Measurements from ENCODE around the gene DDX53.

Gene DDX53

GRCh38 chrX:22975786-22976185 lies 24.0 kb upstream of the DDX53 start:
- Histone ChIP-seq H3K9ac (ENCODE audit: low read length in 2 of 2) (no peak overlapping the region), H3K4me3 (ENCODE audit: low read length in 2 of 2) (no peak overlapping the region), H3K27me3 (ENCODE audit: control insufficient read depth in 1 of 2, insufficient read depth in 2 of 2, low read length in 2 of 2) (no peaks in the 10 kb centered on the region), H3K9me3 (ENCODE audit: control insufficient read depth in 2 of 2, low read length in 2 of 2) (no peaks in the 10 kb centered on the region), H3K36me3 (ENCODE audit: control insufficient read depth in 2 of 2, insufficient read depth in 2 of 2, low read length in 2 of 2) (no peaks in the 10 kb centered on the region), H3K4me1 (ENCODE audit: control insufficient read depth, insufficient read depth, low read length) (no peaks in the 10 kb centered on the region), H3K27ac (ENCODE audit: low read length) (no peak overlapping the region)

- Histone ChIP-seq H3K27me3 (ENCODE audit: control insufficient read depth in 1 of 2, insufficient read depth in 2 of 2, low read length in 2 of 2) (peaks cover 0 to 2% of the 10 kb centered on the region in 2 donors), H3K4me1 (ENCODE audit: control insufficient read depth, insufficient read depth, low read length) (no peaks in the 10 kb centered on the region), H3K27ac (ENCODE audit: low read length) (no peak overlapping the region), H3K36me3 (ENCODE audit: control insufficient read depth in 2 of 2, insufficient read depth in 2 of 2, low read length in 2 of 2) (no peaks in the 10 kb centered on the region), H3K9ac (ENCODE audit: low read length in 2 of 2) (no peak overlapping the region), H3K9me3 (ENCODE audit: control insufficient read depth in 2 of 2, low read length in 2 of 2) (no peaks in the 10 kb centered on the region), H3K4me3 (ENCODE audit: low read length in 2 of 2) (no peak overlapping the region)
These were observed 13.8 kb upstream of the DDX53 start for GRCh38 chrX:22985958-22986357.

GRCh38 chrX:22987452-22987851 lies 12.3 kb upstream of the DDX53 start:
- no peaks in the 10 kb centered on the region for H3K36me3 ChIP-seq (ENCODE audit: control insufficient read depth in 2 of 2, insufficient read depth in 2 of 2, low read length in 2 of 2)
- H3K9ac ChIP-seq (ENCODE audit: low read length in 2 of 2) = no peak overlapping the region
- H3K27me3 ChIP-seq (ENCODE audit: control insufficient read depth in 1 of 2, insufficient read depth in 2 of 2, low read length in 2 of 2) = no peaks in the 10 kb centered on the region
- no peaks in the 10 kb centered on the region for H3K9me3 ChIP-seq (ENCODE audit: control insufficient read depth in 2 of 2, low read length in 2 of 2)
- no peak overlapping the region for H3K4me3 ChIP-seq (ENCODE audit: low read length in 2 of 2)
- H3K27ac ChIP-seq (ENCODE audit: low read length) = no peak overlapping the region
- no peaks in the 10 kb centered on the region for H3K4me1 ChIP-seq (ENCODE audit: control insufficient read depth, insufficient read depth, low read length)

- H3K27ac ChIP-seq (ENCODE audit: low read length) = no peak overlapping the region
- H3K4me1 ChIP-seq (ENCODE audit: control insufficient read depth, insufficient read depth, low read length) = no peaks in the 10 kb centered on the region
- H3K9me3 ChIP-seq (ENCODE audit: control insufficient read depth in 2 of 2, low read length in 2 of 2) = no peaks in the 10 kb centered on the region
- peaks cover 0 to 4% of the 10 kb centered on the region in 2 donors for H3K27me3 ChIP-seq (ENCODE audit: control insufficient read depth in 1 of 2, insufficient read depth in 2 of 2, low read length in 2 of 2)
- H3K9ac ChIP-seq (ENCODE audit: low read length in 2 of 2) = no peak overlapping the region
- no peaks in the 10 kb centered on the region for H3K36me3 ChIP-seq (ENCODE audit: control insufficient read depth in 2 of 2, insufficient read depth in 2 of 2, low read length in 2 of 2)
- no peak overlapping the region for H3K4me3 ChIP-seq (ENCODE audit: low read length in 2 of 2)
These were observed 3.4 kb downstream of the DDX53 start for GRCh38 chrX:23003116-23003515.

- Histone ChIP-seq H3K4me3 (ENCODE audit: low read length in 2 of 2) (no peak overlapping the region), H3K9ac (ENCODE audit: low read length in 2 of 2) (no peak overlapping the region), H3K4me1 (ENCODE audit: control insufficient read depth, insufficient read depth, low read length) (no peaks in the 10 kb centered on the region), H3K9me3 (ENCODE audit: control insufficient read depth in 2 of 2, low read length in 2 of 2) (no peaks in the 10 kb centered on the region), H3K27me3 (ENCODE audit: control insufficient read depth in 1 of 2, insufficient read depth in 2 of 2, low read length in 2 of 2) (no peaks in the 10 kb centered on the region), H3K36me3 (ENCODE audit: control insufficient read depth in 2 of 2, insufficient read depth in 2 of 2, low read length in 2 of 2) (no peaks in the 10 kb centered on the region), H3K27ac (ENCODE audit: low read length) (no peak overlapping the region)
These were observed 8.8 kb downstream of the DDX53 start for GRCh38 chrX:23008431-23009099.

- Histone ChIP-seq H3K27ac (ENCODE audit: low read length) (no peak overlapping the region), H3K4me3 (ENCODE audit: low read length in 2 of 2) (no peak overlapping the region), H3K9me3 (ENCODE audit: control insufficient read depth in 2 of 2, low read length in 2 of 2) (no peaks in the 10 kb centered on the region), H3K9ac (ENCODE audit: low read length in 2 of 2) (no peak overlapping the region), H3K36me3 (ENCODE audit: control insufficient read depth in 2 of 2, insufficient read depth in 2 of 2, low read length in 2 of 2) (no peaks in the 10 kb centered on the region), H3K4me1 (ENCODE audit: control insufficient read depth, insufficient read depth, low read length) (no peaks in the 10 kb centered on the region), H3K27me3 (ENCODE audit: control insufficient read depth in 1 of 2, insufficient read depth in 2 of 2, low read length in 2 of 2) (no peaks in the 10 kb centered on the region)
These were observed 12.4 kb downstream of the DDX53 start for GRCh38 chrX:23012162-23012561.

GRCh38 chrX:23012636-23013035 lies 12.9 kb downstream of the DDX53 start:
- Histone ChIP-seq H3K4me3 (ENCODE audit: low read length in 2 of 2) (no peak overlapping the region), H3K9me3 (ENCODE audit: control insufficient read depth in 2 of 2, low read length in 2 of 2) (no peaks in the 10 kb centered on the region), H3K9ac (ENCODE audit: low read length in 2 of 2) (no peak overlapping the region), H3K4me1 (ENCODE audit: control insufficient read depth, insufficient read depth, low read length) (no peaks in the 10 kb centered on the region), H3K27me3 (ENCODE audit: control insufficient read depth in 1 of 2, insufficient read depth in 2 of 2, low read length in 2 of 2) (no peaks in the 10 kb centered on the region), H3K27ac (ENCODE audit: low read length) (no peak overlapping the region), H3K36me3 (ENCODE audit: control insufficient read depth in 2 of 2, insufficient read depth in 2 of 2, low read length in 2 of 2) (no peaks in the 10 kb centered on the region)

- Histone ChIP-seq H3K4me1 (ENCODE audit: control insufficient read depth, insufficient read depth, low read length) (no peaks in the 10 kb centered on the region), H3K27ac (ENCODE audit: low read length) (no peak overlapping the region), H3K27me3 (ENCODE audit: control insufficient read depth in 1 of 2, insufficient read depth in 2 of 2, low read length in 2 of 2) (no peaks in the 10 kb centered on the region), H3K36me3 (ENCODE audit: control insufficient read depth in 2 of 2, insufficient read depth in 2 of 2, low read length in 2 of 2) (no peaks in the 10 kb centered on the region), H3K9ac (ENCODE audit: low read length in 2 of 2) (no peak overlapping the region), H3K4me3 (ENCODE audit: low read length in 2 of 2) (no peak overlapping the region), H3K9me3 (ENCODE audit: control insufficient read depth in 2 of 2, low read length in 2 of 2) (no peaks in the 10 kb centered on the region)
These were observed 13.6 kb downstream of the DDX53 start for GRCh38 chrX:23013366-23013765.

GRCh38 chrX:23031600-23031999 lies 31.8 kb downstream of the DDX53 start:
- H3K27me3 ChIP-seq (ENCODE audit: control insufficient read depth in 1 of 2, insufficient read depth in 2 of 2, low read length in 2 of 2) = no peaks in the 10 kb centered on the region
- H3K9me3 ChIP-seq (ENCODE audit: control insufficient read depth in 2 of 2, low read length in 2 of 2) = no peaks in the 10 kb centered on the region
- H3K4me1 ChIP-seq (ENCODE audit: control insufficient read depth, insufficient read depth, low read length) = no peaks in the 10 kb centered on the region
- H3K9ac ChIP-seq (ENCODE audit: low read length in 2 of 2) = no peak overlapping the region
- no peak overlapping the region for H3K4me3 ChIP-seq (ENCODE audit: low read length in 2 of 2)
- no peak overlapping the region for H3K27ac ChIP-seq (ENCODE audit: low read length)
- no peaks in the 10 kb centered on the region for H3K36me3 ChIP-seq (ENCODE audit: control insufficient read depth in 2 of 2, insufficient read depth in 2 of 2, low read length in 2 of 2)

- no peaks in the 10 kb centered on the region for H3K27me3 ChIP-seq (ENCODE audit: control insufficient read depth in 1 of 2, insufficient read depth in 2 of 2, low read length in 2 of 2)
- no peaks in the 10 kb centered on the region for H3K4me1 ChIP-seq (ENCODE audit: control insufficient read depth, insufficient read depth, low read length)
- H3K9me3 ChIP-seq (ENCODE audit: control insufficient read depth in 2 of 2, low read length in 2 of 2) = no peaks in the 10 kb centered on the region
- H3K9ac ChIP-seq (ENCODE audit: low read length in 2 of 2) = no peak overlapping the region
- H3K4me3 ChIP-seq (ENCODE audit: low read length in 2 of 2) = no peak overlapping the region
- no peak overlapping the region for H3K27ac ChIP-seq (ENCODE audit: low read length)
- no peaks in the 10 kb centered on the region for H3K36me3 ChIP-seq (ENCODE audit: control insufficient read depth in 2 of 2, insufficient read depth in 2 of 2, low read length in 2 of 2)
These were observed 35.7 kb downstream of the DDX53 start for GRCh38 chrX:23035493-23035892.

- Histone ChIP-seq H3K27me3 (ENCODE audit: control insufficient read depth in 1 of 2, insufficient read depth in 2 of 2, low read length in 2 of 2) (peaks cover 0 to 3% of the 10 kb centered on the region in 2 donors), H3K36me3 (ENCODE audit: control insufficient read depth in 2 of 2, insufficient read depth in 2 of 2, low read length in 2 of 2) (no peaks in the 10 kb centered on the region), H3K9ac (ENCODE audit: low read length in 2 of 2) (no peak overlapping the region), H3K9me3 (ENCODE audit: control insufficient read depth in 2 of 2, low read length in 2 of 2) (no peaks in the 10 kb centered on the region), H3K4me1 (ENCODE audit: control insufficient read depth, insufficient read depth, low read length) (no peaks in the 10 kb centered on the region), H3K27ac (ENCODE audit: low read length) (no peak overlapping the region), H3K4me3 (ENCODE audit: low read length in 2 of 2) (no peak overlapping the region)
These were observed 46.7 kb downstream of the DDX53 start for GRCh38 chrX:23046443-23046842.
